Mesangial cell (primary cell): ENCODE results near the gene ALG8. TPM values are rescaled to one million over a fixed set of nuclear protein-coding genes. Genes with fewer than 3 reads are reported as not detected.

Experiments
- total RNA-seq: library from RNA; depleted of rRNA; stranded (reverse); fragments of >200 nt; gene quantifications from 2 replicates; pipeline ENCODE4 v1.2.3, GENCODE V29; 2015

ALG8 gene
- total RNA-seq = 24.3 and 44.5 TPM in 2 replicates

DNA sequence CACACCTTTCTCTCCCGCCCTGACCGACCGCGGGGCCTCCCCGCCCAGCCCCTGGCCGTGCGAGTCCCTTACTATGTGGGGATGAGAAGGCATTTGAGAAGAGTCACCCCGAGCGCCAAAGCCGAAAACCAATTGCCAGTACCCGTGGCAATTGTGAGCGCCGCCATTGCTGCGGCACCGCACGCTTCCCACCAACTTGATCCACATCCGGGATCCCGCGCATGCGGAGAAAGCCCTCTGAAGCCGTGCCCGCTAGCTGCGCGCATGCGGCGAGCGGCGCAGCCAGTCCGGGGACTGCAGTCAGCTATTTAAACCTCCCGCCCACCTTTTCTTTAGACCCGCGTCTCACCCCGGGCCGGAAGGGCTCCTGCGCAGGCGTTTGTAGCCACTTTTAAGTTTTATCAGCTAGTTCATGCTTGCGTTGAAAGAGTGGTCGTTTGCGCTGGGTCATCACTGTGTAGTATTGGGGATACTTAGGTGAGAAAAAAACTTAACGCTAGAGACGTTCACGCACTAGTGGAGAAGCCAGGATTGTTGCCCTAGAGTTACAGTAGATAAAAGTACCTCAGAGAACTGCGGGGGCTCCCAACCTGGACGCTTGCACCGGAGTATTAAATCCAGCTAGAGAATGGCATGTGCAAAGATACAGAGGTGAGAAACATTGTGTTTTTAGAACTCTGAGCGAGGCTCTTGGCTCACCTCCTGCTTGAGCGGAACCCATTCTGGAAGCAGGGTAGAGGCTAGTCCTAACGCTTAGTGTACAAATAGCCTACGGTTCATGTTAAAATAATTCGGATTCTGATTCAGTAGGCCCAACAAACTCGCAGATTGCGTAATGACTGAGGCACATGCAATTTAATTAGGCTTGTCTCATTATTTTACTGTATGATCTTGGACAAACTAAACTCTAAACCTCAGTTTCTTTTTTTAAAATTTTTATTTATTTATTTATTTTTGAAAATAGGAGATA is at the start of gene ALG8:
ALG8 (minus strand) TSS at position 205 of the 970 bp plus-strand sequence; CDS start at position 167, 38 bp downstream.

DNA sequence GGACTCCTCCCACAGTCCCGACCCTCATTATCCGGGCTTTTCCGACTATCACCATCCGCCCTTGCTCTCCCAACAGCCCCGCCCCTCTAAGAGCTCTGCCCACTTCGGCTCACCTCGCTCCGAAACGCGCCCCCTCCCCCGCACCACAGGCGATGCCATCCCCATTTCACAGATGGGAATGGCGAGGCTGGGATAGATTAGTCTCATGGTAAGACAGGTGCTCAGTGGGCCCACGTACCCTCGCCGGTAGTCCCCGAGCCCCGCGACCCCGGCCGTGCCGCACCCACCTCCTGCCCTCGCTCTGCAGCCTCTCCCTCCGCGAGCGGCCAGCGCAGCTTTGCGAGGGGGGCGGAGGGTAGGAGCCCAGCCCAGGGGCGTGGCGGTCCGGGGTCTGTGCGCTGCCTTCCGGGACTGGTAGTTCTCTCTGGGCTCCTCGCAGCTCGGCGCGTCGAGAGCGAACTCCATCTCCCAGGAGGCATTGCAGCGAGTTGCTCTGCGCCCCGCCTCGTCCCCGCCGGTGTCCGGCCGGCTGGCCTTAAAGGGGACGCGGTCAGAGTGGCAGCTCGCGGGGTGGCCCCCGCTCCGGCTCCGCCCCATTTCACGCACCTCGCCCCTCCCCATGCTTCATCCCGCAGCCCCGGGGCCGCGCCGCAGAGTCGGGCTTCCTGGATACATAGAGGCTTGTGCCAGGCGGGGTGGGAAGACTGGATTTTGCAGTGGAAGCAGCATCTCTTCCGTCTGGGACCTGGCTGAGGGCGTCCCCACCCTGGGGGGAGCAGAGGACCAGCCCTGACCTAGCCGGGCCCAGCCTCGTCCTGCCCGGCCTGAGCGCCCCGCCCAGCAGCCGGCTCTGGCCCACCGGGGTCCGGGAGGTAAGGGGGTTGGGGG is 49.1 kb upstream of the ALG8 start, which contains the start of the genes KCTD21 and USP35:
KCTD21 (minus strand) TSS at position 341 of the 888 bp plus-strand sequence. CDS start 14,072 bp downstream, outside the sequence.
USP35 (plus strand) TSS at position 634 of the 888 bp plus-strand sequence. CDS start 7,327 bp downstream, outside the sequence.

DNA sequence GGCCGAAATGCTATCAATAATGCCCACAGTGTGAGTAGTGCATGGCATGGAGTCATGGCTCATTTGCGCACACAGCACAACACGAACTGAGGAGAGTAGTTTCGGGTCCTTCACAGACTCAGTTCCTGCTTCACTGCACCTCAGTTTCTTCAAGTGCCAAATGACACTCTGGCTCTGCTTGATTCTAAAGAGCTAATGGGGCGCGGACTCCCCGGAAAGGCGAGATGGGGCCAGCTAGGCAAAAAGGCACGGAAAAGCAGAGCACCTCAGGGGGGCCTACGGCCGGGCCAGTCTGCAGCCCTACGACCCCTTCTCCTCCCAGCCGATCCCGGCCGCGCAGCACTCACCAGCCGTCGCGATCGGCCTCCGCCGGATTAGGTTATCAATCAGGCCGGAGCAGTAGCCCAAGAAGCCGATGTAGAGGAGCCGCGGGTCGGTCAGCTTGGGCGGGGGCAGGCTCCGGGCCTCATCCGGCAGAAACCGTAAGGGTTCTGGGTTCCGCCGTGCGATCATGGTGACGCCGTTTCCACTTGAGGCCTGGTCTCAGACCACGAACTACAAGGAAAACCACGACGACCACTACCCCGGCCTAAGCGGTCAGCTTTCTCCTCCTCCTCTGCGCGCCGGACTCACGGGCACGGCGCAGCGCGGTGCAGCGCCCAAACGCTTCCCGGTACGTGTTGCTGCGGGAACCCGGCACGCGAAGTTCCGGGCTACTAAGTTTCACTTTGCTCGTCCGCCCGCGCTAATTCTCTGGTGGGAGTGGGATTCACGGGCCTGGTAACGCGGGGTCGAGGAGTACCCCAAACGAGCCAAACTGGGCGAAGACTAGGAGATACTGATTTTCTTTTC is 60.0 kb downstream of the ALG8 start, which contains the start of gene NDUFC2:
NDUFC2 (minus strand) TSS at position 631 of the 852 bp plus-strand sequence; CDS start at position 513, 118 bp downstream.

DNA sequence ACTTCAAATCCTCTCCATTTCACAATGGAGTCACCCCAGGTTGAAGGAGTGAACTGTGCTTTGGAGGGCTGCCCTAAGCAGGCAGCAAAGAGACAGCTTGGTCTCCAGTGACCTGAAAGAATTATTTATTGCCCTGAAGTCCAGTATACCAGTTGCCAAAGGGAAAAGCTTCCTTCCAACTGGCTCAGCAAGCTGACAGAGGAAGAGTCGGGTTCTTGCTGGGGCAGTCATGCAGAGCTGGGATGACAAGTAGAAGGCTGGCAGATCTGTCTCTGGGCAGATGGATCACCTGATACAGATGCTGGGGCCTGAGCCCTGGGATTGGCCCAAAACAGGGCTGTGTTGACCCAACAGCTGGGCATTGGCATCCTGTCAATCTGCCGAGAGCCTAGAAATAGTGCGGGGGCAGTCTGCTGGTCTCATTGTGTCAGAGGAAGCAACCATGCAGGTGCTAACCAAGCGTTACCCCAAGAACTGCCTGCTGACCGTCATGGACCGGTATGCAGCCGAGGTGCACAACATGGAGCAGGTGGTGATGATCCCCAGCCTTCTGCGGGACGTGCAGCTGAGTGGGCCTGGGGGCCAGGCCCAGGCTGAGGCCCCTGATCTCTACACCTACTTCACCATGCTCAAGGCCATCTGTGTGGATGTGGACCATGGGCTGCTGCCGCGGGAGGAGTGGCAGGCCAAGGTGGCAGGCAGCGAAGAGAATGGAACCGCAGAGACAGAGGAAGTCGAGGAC is 75.8 kb downstream of the ALG8 start, which contains the start of gene THRSP:
THRSP (plus strand) TSS at position 422 of the 742 bp plus-strand sequence; CDS start at position 443, 21 bp downstream.

Other genes with a start within 250 kb of the ALG8 start
- 17.1 and 20.8 TPM in 2 replicates for gene INTS4, start 145.0 kb downstream of the ALG8 start, total RNA-seq
- 8.5 and 8.6 TPM in 2 replicates for gene KCTD14, start 116.3 kb downstream of the ALG8 start, total RNA-seq
- gene THRSP, start 75.8 kb downstream of the ALG8 start, total RNA-seq = not detected in 2 replicates
- gene NDUFC2, start 59.8 kb downstream of the ALG8 start, total RNA-seq = 160 and 186 TPM in 2 replicates
- gene KCTD21, start 49.0 kb upstream of the ALG8 start, total RNA-seq = 9.8 and 15.5 TPM in 2 replicates
- gene USP35, start 49.3 kb upstream of the ALG8 start, total RNA-seq = 4.1 and 8.6 TPM in 2 replicates